IPS-15b (cell line): ENCODE results near the gene LPAR1.

Experiments used
- H3K27me3 ChIP-seq: one replicate; pipeline ENCODE4 v1.6.1; 2013; ENCODE audit warnings: low read length; ENCODE audit not compliant: control insufficient read depth, insufficient read depth
- H3K36me3 ChIP-seq: one replicate; pipeline ENCODE4 v1.6.1; 2013; ENCODE audit warnings: low read length; ENCODE audit not compliant: control insufficient read depth, insufficient read depth
- H3K4me1 ChIP-seq: one replicate; pipeline ENCODE4 v1.6.1; 2013; ENCODE audit warnings: mild to moderate bottlenecking, low read length; ENCODE audit not compliant: control insufficient read depth, insufficient read depth
- H3K4me3 ChIP-seq: one replicate; pipeline ENCODE4 v1.5.1; 2013; ENCODE audit warnings: low read depth, low read length
- H3K9ac ChIP-seq: one replicate; pipeline ENCODE4 v1.6.1; 2013; ENCODE audit warnings: low read depth, mild to moderate bottlenecking, low read length
- H3K9me3 ChIP-seq: one replicate; pipeline ENCODE4 v1.6.1; 2013; ENCODE audit warnings: mild to moderate bottlenecking, low read length; ENCODE audit not compliant: control insufficient read depth, insufficient read depth

Gene LPAR1

DNA sequence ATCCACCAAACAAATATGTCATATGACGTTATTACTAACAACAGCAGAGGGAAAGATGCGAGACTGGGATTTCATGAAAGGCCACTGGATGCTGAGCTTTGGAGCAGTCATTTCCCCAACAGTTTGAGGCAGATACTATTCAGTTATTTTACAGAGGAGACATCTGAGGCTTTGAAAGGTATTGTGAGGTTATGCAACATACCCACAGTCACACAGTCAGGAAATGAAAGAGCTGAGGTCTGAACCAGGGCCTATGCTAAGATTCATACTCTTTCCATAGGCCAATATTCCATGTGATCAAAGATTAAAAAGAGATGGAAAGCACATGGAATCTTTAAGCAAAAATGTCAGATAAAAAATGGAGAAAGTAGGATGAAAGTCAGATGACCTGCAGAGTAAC lies 63.0 kb downstream of the LPAR1 start:
- Histone ChIP-seq H3K4me3 (no peak overlapping the region), H3K4me1 (peaks cover 3% of the 10 kb centered on the region)

GRCh38 chr9:110971705-110972104 lies 66.6 kb downstream of the LPAR1 start:
- no peaks in the 10 kb centered on the region for H3K36me3 ChIP-seq
- H3K4me3 ChIP-seq: no peak overlapping the region
- H3K27me3 ChIP-seq: no peaks in the 10 kb centered on the region
- H3K4me1 ChIP-seq: peaks cover 6% of the 10 kb centered on the region
- H3K9ac ChIP-seq: no peak overlapping the region
- H3K9me3 ChIP-seq: no peaks in the 10 kb centered on the region

More for the DNA sequence above, 63.0 kb downstream of the LPAR1 start:
- H3K9me3 ChIP-seq: no peaks in the 10 kb centered on the region
- no peaks in the 10 kb centered on the region for H3K36me3 ChIP-seq
- H3K27me3 ChIP-seq: no peaks in the 10 kb centered on the region
- no peak overlapping the region for H3K9ac ChIP-seq

GRCh38 chr9:110971234-110971633 lies 67.0 kb downstream of the LPAR1 start:
- Histone ChIP-seq H3K9me3 (no peaks in the 10 kb centered on the region), H3K4me3 (no peak overlapping the region), H3K36me3 (no peaks in the 10 kb centered on the region), H3K27me3 (no peaks in the 10 kb centered on the region), H3K9ac (no peak overlapping the region), H3K4me1 (peaks cover 7% of the 10 kb centered on the region)

GRCh38 chr9:110969971-110970386 lies 68.3 kb downstream of the LPAR1 start:
- no peak overlapping the region for H3K9ac ChIP-seq
- no peaks in the 10 kb centered on the region for H3K27me3 ChIP-seq
- no peaks in the 10 kb centered on the region for H3K9me3 ChIP-seq
- H3K4me1 ChIP-seq: peaks cover 7% of the 10 kb centered on the region
- no peak overlapping the region for H3K4me3 ChIP-seq
- no peaks in the 10 kb centered on the region for H3K36me3 ChIP-seq

- H3K9me3 ChIP-seq: no peaks in the 10 kb centered on the region
- H3K4me3 ChIP-seq: no peak overlapping the region
- H3K27me3 ChIP-seq: no peaks in the 10 kb centered on the region
- H3K4me1 ChIP-seq: peaks cover 3% of the 10 kb centered on the region
- H3K36me3 ChIP-seq: no peaks in the 10 kb centered on the region
- no peak overlapping the region for H3K9ac ChIP-seq
Observed at GRCh38 chr9:110968096-110968495, 70.2 kb downstream of the LPAR1 start.

DNA sequence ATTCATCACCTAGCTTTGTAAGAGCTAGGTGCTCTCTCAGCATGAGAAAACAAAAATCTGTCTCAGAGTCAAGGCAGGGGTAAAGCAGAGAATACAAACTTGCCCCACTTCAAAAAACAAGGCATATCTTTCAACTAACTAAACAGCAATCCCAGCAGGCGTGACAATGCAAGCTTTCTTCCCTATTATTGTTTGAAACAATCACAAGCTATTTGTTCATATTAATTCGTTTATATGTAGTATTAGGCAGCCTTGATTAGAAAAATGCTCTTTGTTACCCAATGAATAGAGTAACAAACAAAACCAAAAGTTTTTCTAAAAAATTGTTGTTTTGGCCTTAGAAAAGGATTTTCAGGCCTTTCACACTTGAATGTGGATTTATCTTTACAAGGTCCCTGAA lies 71.1 kb downstream of the LPAR1 start:
- Histone ChIP-seq H3K9me3 (no peaks in the 10 kb centered on the region), H3K9ac (no peak overlapping the region), H3K27me3 (no peaks in the 10 kb centered on the region), H3K36me3 (no peaks in the 10 kb centered on the region), H3K4me3 (no peak overlapping the region), H3K4me1 (peaks cover 3% of the 10 kb centered on the region)

DNA sequence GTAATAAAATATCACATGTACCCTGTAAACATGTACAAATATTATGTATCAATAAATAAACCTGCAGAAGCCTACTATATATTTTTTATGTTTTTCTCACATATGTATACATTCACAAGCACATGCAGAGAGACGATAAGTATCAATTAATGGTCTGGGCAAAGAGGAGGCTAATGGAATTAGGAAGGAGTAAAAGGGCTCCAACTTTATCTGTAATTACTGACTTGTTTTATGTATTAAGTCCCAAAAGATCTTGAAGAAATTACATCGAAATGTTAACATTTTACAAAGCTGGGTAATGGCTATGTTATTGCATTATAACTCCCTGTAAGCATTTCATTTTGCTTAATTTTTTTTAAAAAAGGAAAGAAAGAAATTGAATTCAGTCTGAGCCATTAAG lies 78.0 kb downstream of the LPAR1 start:
- Histone ChIP-seq H3K9ac (no peak overlapping the region), H3K4me1 (no peaks in the 10 kb centered on the region), H3K4me3 (no peak overlapping the region), H3K9me3 (no peaks in the 10 kb centered on the region), H3K36me3 (no peaks in the 10 kb centered on the region), H3K27me3 (no peaks in the 10 kb centered on the region)

DNA sequence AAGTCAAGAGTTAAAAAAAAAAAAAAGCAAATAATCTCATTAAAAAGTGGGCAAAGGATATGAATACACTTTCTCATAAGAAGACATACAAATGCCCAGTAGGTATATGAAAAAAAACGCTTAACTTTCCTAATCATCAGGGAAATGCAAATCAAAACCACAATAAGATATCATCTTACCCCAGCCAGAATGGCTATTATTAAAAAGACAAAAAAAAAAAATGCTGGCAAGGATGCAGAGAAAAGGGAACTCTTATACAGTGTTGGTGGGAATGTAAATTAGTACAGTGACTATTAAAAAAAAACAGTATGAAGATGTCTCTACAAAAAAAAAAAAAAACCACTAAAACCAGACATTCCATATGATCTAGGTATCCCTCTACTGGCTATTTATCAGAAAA lies 79.4 kb downstream of the LPAR1 start:
- Histone ChIP-seq H3K4me3 (no peak overlapping the region), H3K9ac (no peak overlapping the region), H3K9me3 (no peaks in the 10 kb centered on the region), H3K36me3 (no peaks in the 10 kb centered on the region), H3K4me1 (no peaks in the 10 kb centered on the region), H3K27me3 (no peaks in the 10 kb centered on the region)

DNA sequence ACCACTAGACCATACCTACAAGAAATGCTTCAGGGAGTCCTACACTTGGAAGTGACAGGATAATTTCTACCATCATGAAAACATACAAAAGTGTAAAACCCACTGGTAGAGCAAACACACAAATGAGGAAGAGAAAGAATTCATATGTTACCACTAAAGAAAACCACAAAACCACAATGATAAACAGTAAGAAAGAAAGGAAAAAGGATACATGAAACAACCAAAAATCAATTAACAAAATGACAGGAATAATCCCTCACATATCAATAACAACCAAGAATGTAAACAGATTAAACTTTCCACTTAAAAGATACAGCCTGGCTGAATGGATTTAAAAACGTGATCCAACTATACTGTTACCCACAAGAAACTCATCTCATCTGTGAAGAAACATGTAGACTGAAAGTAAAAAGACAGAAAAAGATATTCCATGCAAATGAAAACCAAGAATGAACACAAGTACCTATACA lies 83.4 kb downstream of the LPAR1 start:
- H3K4me1 ChIP-seq: peaks cover 7% of the 10 kb centered on the region
- H3K9me3 ChIP-seq: no peaks in the 10 kb centered on the region
- no peaks in the 10 kb centered on the region for H3K27me3 ChIP-seq
- H3K4me3 ChIP-seq: no peak overlapping the region
- no peak overlapping the region for H3K9ac ChIP-seq
- peaks cover 2% of the 10 kb centered on the region for H3K36me3 ChIP-seq

GRCh38 chr9:110952540-110952859 lies 85.8 kb downstream of the LPAR1 start:
- H3K9ac ChIP-seq: no peak overlapping the region
- H3K4me1 ChIP-seq: peaks cover 9% of the 10 kb centered on the region

DNA sequence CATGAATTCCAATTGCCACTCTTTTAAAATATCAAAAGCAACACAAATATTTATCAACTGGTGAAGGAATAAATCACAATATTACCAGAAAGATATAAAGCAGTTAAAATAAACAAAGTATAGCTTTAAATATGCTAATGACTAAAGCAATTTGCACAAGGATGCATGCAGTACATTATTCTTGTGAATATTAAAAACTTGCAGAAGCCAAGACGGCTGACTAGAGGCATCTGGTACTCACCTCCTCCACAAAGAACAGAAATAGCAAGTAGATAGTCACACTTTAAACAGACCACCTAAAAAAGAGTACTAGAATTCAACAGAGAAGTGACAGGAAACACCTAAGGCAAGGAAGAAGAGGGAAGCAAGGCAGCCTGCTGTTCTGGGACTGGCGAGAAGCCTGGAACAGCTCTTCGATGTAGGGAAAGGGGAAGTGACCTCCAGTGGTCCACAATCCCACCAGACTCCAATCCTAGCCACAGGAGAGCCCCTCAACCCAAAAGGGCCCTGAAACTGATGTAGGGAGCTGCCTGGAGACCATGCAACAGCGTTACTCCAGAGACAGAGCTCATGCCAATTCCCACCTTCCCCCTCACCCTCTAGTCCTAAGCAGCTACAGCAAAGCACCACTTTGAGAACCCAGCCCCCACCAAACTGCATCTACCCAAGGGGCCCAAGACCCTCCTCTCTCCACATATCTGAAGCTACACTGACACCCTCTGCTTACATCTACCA lies 86.3 kb downstream of the LPAR1 start:
- Histone ChIP-seq H3K4me1 (peaks cover 12% of the 10 kb centered on the region), H3K9ac (no peak overlapping the region), H3K9me3 (no peaks in the 10 kb centered on the region), H3K27me3 (no peaks in the 10 kb centered on the region), H3K4me3 (no peak overlapping the region), H3K36me3 (peaks cover 2% of the 10 kb centered on the region)

More at GRCh38 chr9:110952540-110952859, 85.8 kb downstream of the LPAR1 start:
- H3K4me3 ChIP-seq: no peak overlapping the region
- H3K9me3 ChIP-seq: no peaks in the 10 kb centered on the region
- H3K36me3 ChIP-seq: peaks cover 2% of the 10 kb centered on the region
- no peaks in the 10 kb centered on the region for H3K27me3 ChIP-seq

GRCh38 chr9:110950041-110950645 lies 88.1 kb downstream of the LPAR1 start:
- Histone ChIP-seq H3K27me3 (no peaks in the 10 kb centered on the region), H3K9ac (no peak overlapping the region), H3K36me3 (peaks cover 2% of the 10 kb centered on the region), H3K4me1 (peaks cover 12% of the 10 kb centered on the region), H3K9me3 (no peaks in the 10 kb centered on the region), H3K4me3 (no peak overlapping the region)
